ENCODE data around the gene GOLT1A. TPM values are rescaled to one million over a fixed set of nuclear protein-coding genes. Genes with fewer than 3 reads are reported as not detected.
A peak's percentile ranks its signal among the peaks of the same experiment; 100 is the strongest.

Gene GOLT1A
- total RNA-seq, 1 experiment from 2014 or later: 0.49 TPM

- Histone ChIP-seq H3K9me3 (ENCODE audit: control insufficient read depth, insufficient read depth, low read depth, low read length) (no peaks in the 10 kb centered on the region), H3K4me3 (ENCODE audit: low read depth in 2 of 2, low read length in 2 of 2) (no peak overlapping the region), H3K4me1 (ENCODE audit: control insufficient read depth, insufficient read depth, low read length) (no peaks in the 10 kb centered on the region), H3K27me3 (ENCODE audit: control insufficient read depth, insufficient read depth, low read length) (peaks cover 3% of the 10 kb centered on the region; the same call in 1 of the 2 replicates), H3K36me3 (ENCODE audit: control insufficient read depth, insufficient read depth, low read length) (no peaks in the 10 kb centered on the region; the same call in 1 of the 2 replicates), H3K27ac (ENCODE audit: low read length) (no peak overlapping the region)
- intact Hi-C loops (cut with micrococcal nuclease; ENCODE audit: unreplicated experiment) (no loop called here), in situ Hi-C loops (cut with HindIII; ENCODE audit: low pct_unique_long_range_greater_than_20kb, low sequenced_read_pairs) (no loop called here)
- ATAC-seq: no peak
- BruUV-seq (replicated peaks): no TSS peak
- TF ChIP-seq SIN3A (IDR thresholded peaks at IDR 0.05; ENCODE audit: borderline replicate concordance, insufficient read depth, low read depth, low read length): no peak
- TF ChIP-seq REST (IDR thresholded peaks at IDR 0.05; ENCODE audit: insufficient read depth in 1 of 2, low read depth in 2 of 2, low read length in 1 of 2): no peak
- no peak for TF ChIP-seq TCF7L2 (IDR thresholded peaks at IDR 0.05; ENCODE audit: low read depth, low read length)
- POLR2A ChIA-PET: no interaction called here
- CTCF ChIA-PET: no interaction called here
- DNase-seq (ENCODE audit: low read depth, low spot score): no peak
These were observed 1.1 kb downstream of the GOLT1A start for GRCh38 chr1:204212715-204213114.

- Histone ChIP-seq H3K27ac (ENCODE audit: low read length) (no peak overlapping the region), H3K27me3 (ENCODE audit: control insufficient read depth, insufficient read depth, low read length) (peaks cover 3% of the 10 kb centered on the region; the same call in 1 of the 2 replicates), H3K4me1 (ENCODE audit: control insufficient read depth, insufficient read depth, low read length) (no peaks in the 10 kb centered on the region), H3K9me3 (ENCODE audit: control insufficient read depth, insufficient read depth, low read depth, low read length) (no peaks in the 10 kb centered on the region), H3K36me3 (ENCODE audit: control insufficient read depth, insufficient read depth, low read length) (no peaks in the 10 kb centered on the region; the same call in 1 of the 2 replicates), H3K4me3 (ENCODE audit: low read depth in 2 of 2, low read length in 2 of 2) (no peak overlapping the region)
- POLR2A ChIA-PET: interaction anchor here (0.6 kb wide), 1 partner anchor 43 kb away, joined by 5 read pairs; no protein-coding TSS in a partner anchor
- intact Hi-C loops (cut with micrococcal nuclease; ENCODE audit: unreplicated experiment): no loop called here
- CTCF ChIA-PET: interaction anchor here (0.6 kb wide), 1 partner anchor 338 kb away, joined by 8 read pairs; no protein-coding TSS in a partner anchor
- in situ Hi-C loops (cut with HindIII; ENCODE audit: low pct_unique_long_range_greater_than_20kb, low sequenced_read_pairs): no loop called here
- no peak for TF ChIP-seq CTCF (IDR thresholded peaks at IDR 0.05)
- no peak for TF ChIP-seq SIN3A (IDR thresholded peaks at IDR 0.05; ENCODE audit: borderline replicate concordance, insufficient read depth, low read depth, low read length)
- no peak for ATAC-seq
- DNase-seq (ENCODE audit: low read depth, low spot score): no peak
- no TSS peak for BruUV-seq (replicated peaks)
These were observed 2.7 kb downstream of the GOLT1A start for GRCh38 chr1:204211046-204211445.

GRCh38 chr1:204207136-204207616, 6.6 kb downstream of the GOLT1A start:
- in situ Hi-C loops (cut with HindIII; ENCODE audit: low pct_unique_long_range_greater_than_20kb, low sequenced_read_pairs): no loop called here
- H3K4me3 ChIP-seq (ENCODE audit: low read depth in 2 of 2, low read length in 2 of 2): no peak overlapping the region
- no peaks in the 10 kb centered on the region for H3K4me1 ChIP-seq (ENCODE audit: control insufficient read depth, insufficient read depth, low read length)
- no peaks in the 10 kb centered on the region for H3K36me3 ChIP-seq (ENCODE audit: control insufficient read depth, insufficient read depth, low read length)
- BruUV-seq (replicated peaks): no TSS peak
- DNase-seq (ENCODE audit: low read depth, low spot score) (peak; percentile 25), ATAC-seq (peak; percentile 97)
- ChIA-PET POLR2A (no interaction called here), CTCF (interaction anchor here (0.6 to 2.1 kb wide), 7 partner anchors 9 to 191 kb away, joined by 3 to 8 read pairs (median 4); no protein-coding TSS in a partner anchor)
- H3K9me3 ChIP-seq (ENCODE audit: control insufficient read depth, insufficient read depth, low read depth, low read length): no peaks in the 10 kb centered on the region
- no peak overlapping the region for H3K27ac ChIP-seq (ENCODE audit: low read length)
- no peaks in the 10 kb centered on the region for H3K27me3 ChIP-seq (ENCODE audit: control insufficient read depth, insufficient read depth, low read length)
- TF ChIP-seq TCF7L2 (IDR thresholded peaks at IDR 0.05; ENCODE audit: low read depth, low read length) (no peak), CTCF (IDR thresholded peaks at IDR 0.05) (peak; percentile 97), SIN3A (IDR thresholded peaks at IDR 0.05; ENCODE audit: borderline replicate concordance, insufficient read depth, low read depth, low read length) (no peak), REST (IDR thresholded peaks at IDR 0.05; ENCODE audit: insufficient read depth in 1 of 2, low read depth in 2 of 2, low read length in 1 of 2) (0 out of 4 replicates have a peak, but pooled peaks of 1 of the 2 experiments have one; percentile 8), POLR2AphosphoS5 (IDR thresholded peaks at IDR 0.05; ENCODE audit: low read depth, low read length) (no peak)
- intact Hi-C loops (cut with micrococcal nuclease; ENCODE audit: unreplicated experiment): loop anchor here (1.0 to 5.0 kb wide), 2 partner anchors 45 to 345 kb away; partner anchors contain the start of gene SNRPE
